Putamen (tissue), 1 donor: Measurements from ENCODE around the gene SPTBN1.
"Not testable (repeated sequence)": the region's sequence is repeated elsewhere in the genome, so short reads cannot be mapped to it uniquely, and the experiment has no call there.

ENCODE experiments used
- DNase-seq: peaks from one replicate; pipeline ENCODE4 v3.0.0-alpha.2; 2016; ENCODE audit warnings: low spot score

The SPTBN1 gene

DNA sequence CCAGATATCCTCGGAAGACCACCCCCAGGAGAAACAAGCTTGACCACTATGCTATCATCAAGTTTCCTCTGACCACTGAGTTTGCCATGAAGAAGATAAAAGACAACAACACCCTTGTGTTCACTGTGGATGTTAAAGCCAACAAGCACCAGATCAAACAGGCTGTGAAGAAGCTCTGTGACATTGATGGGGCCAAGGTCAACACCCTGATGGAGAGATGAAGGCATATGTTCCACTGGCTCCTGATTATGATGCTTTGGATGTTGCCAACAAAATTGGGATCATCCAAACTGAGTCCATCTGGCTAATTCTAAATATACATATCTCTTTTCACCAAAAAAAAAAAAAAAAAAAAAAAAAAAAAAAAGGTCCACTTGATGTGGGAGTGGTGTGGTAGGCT is 73.4 kb downstream of the SPTBN1 start:
- not testable (repeated sequence) for DNase-seq

DNA sequence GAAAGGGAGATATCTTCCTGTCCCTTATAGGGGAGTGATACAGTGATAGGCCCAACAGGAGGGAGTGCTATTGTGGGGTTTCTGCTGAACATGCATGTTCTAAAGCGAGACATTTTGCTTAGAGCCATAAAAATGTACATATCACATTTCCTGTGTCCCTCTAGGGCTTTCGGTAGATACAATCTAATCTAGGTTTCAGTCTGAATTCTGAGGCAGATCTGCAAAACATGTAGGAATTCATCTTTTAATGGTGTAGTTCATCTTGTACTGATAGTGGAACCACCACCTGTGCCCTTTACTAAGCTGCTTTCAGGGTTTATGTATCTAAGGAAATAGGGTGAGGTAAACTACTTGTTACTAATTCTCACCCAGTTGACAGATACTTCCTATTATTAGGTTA is 73.8 kb downstream of the SPTBN1 start:
- DNase-seq = no peak

GRCh38 chr2:54531558-54531957 is 75.4 kb downstream of the SPTBN1 start:
- DNase-seq = no peak

- DNase-seq = no peak
These were observed 78.1 kb downstream of the SPTBN1 start for GRCh38 chr2:54534221-54534620.

GRCh38 chr2:54534625-54535024 is 78.5 kb downstream of the SPTBN1 start:
- DNase-seq = no peak

DNA sequence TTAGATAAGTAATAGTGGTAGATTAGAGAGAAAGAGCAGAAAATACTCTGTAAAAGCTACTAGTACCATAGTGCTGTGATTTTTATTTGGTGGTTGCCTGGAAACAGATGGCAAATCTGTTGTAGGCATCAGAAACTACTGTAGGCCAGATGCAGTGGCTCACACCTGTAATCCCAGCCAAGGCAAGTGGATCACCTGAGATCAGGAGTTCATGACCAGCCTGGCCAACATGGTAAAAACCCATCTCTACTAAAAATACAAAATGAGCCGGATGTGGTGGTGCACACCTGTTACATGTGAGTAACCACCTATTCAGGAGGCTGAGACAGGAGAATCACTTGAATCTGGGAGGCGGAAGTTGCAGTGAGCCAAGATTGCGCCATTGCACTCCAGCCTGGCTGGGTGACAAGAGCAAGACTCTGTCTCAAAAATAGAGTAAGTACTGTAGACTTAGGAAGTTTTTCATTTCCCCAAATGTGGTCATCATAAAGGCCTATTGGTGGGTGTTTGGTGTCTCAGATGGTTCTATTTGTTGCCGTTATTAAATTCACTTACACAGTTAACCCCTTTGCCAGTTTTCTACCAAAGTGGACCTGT is 79.6 kb downstream of the SPTBN1 start:
- DNase-seq = no peak

- no peak for DNase-seq
These were observed 80.6 kb downstream of the SPTBN1 start for GRCh38 chr2:54536720-54537119.

- DNase-seq = no peak
These were observed 82.4 kb downstream of the SPTBN1 start for GRCh38 chr2:54538537-54538936.

- DNase-seq = no peak
These were observed 83.6 kb downstream of the SPTBN1 start for GRCh38 chr2:54539683-54540082.

GRCh38 chr2:54540194-54540593 is 84.1 kb downstream of the SPTBN1 start:
- DNase-seq = no peak

DNA sequence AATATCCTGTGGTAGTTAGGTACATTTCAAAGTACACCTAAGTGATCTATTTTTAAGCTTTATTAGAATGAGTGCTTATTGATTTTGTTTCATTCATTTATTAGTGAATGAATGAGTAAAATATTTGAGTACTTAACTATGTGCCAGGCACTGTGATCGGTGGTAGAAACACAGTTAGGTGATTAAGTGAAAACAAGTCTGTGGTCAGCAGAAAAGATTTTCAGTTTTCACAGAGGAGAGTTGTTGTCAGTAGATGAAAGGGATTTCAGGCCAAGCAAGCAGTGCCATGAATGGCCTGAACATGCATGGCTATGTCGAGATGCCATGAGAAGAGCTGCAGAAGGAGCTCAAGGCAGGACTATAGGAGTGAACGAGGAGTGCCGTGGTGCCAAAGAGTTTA is 85.9 kb downstream of the SPTBN1 start:
- no peak for DNase-seq

GRCh38 chr2:54543733-54544396 is 87.7 kb downstream of the SPTBN1 start:
- DNase-seq = no peak

DNA sequence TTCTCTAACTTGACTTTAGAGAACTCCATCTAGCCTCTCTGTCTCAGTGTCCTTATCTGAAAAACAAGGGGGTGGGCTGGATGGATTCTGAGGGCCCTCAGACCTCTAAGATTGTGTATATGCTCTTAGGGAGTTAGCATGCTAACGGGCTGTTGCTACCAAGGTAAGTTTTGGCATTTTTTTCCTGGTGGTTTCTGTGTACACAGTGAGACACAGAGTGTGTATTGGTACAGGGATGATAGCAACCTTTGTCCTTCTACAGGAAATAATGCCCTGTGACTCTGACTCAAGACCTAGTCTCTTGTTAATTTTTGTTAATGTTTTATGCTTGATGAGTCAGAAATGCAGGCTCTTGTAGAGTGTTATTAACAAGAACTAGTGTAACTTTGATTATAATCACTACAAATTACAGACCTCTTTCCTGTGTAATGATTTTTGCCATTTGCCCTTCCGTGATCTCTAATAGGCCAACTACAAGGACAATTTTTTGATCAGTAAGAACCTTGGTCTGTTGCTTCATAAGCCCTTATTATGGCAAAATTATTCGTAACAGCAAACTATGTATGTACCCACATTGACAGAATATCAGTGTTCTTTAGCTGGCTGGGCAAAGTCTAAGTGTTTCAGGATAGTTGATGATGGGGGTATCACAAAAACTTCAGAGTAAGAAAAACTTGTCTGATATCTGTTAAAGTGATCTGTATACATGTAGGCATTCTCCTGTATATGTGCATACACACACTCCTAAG is 89.7 kb downstream of the SPTBN1 start:
- no peak for DNase-seq

- DNase-seq = no peak
These were observed 90.4 kb downstream of the SPTBN1 start for GRCh38 chr2:54546518-54546917.

DNA sequence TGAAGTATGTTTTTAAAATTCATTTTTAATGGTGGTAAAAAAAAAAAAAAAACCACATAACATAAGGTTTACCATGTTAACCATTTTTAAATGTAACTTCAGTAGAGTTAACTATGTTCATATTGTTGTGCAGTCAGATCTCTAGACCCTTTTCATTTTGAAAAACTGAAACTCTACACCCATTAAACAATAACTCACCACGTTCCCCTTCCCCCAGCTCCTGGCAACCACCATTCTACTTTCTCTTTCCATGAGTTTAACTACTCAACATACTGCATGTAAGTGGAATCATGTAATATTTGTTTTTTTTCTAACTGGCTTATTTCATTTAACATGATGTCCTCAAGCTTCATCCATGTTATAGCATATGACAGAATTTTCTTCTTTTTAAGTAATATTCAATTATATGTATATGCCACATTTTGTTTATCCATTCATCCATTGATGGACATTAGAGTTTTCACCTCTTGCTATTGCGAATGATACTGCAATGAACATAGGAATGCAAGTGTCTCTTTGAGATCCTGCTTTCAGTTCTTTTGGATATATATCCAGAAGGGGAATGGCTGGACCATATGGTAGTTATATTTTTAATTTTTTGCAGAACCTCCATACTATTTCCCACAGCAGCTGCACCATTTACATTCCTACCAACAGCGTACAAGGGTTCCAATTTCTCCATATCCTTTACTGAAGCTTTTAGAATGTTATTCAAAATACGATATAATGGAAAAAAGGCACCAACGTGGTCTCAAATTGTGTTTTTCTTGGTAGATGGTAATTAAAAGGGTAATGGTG is 91.0 kb downstream of the SPTBN1 start:
- no peak for DNase-seq

DNA sequence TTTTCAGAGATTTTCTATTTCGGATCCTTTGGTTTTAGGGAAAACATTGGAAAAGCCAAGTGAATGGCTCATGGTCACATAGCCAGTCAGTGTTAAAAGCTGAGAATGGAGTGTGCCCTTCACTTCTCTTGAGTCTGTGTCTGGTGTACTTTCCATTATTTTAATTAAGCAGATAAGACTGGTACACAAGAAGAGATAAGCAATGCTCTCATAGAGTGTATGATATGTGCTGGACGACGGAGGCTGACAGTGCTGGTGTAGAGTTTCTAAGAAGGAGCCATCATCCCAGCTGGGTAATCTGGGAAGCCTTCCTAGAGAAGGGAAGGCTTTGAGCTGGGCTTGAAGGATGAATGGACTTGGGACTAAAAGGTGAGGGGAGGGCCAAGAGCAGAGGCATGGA is 93.3 kb downstream of the SPTBN1 start:
- no peak for DNase-seq

GRCh38 chr2:54549917-54550518 is 93.9 kb downstream of the SPTBN1 start:
- DNase-seq = no peak

DNA sequence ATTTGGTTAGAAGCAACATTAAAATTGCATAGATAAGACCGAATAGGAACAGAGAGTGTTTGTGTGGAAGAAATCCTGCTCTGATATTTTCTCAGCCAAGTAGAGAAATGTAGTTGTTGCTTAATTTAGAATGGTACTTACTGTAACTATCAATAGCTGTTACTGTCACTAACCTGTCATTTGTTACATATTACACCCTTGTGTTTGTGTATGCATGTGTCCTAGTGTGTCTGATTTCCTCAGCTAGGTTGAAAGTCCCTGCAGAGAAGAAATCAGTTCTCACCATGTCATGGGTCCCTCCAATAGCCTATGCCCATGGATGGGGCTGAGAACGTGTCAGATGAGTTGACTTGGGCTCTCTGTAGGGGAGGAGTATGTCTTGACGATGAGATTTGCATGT is 94.4 kb downstream of the SPTBN1 start:
- DNase-seq = no peak

DNA sequence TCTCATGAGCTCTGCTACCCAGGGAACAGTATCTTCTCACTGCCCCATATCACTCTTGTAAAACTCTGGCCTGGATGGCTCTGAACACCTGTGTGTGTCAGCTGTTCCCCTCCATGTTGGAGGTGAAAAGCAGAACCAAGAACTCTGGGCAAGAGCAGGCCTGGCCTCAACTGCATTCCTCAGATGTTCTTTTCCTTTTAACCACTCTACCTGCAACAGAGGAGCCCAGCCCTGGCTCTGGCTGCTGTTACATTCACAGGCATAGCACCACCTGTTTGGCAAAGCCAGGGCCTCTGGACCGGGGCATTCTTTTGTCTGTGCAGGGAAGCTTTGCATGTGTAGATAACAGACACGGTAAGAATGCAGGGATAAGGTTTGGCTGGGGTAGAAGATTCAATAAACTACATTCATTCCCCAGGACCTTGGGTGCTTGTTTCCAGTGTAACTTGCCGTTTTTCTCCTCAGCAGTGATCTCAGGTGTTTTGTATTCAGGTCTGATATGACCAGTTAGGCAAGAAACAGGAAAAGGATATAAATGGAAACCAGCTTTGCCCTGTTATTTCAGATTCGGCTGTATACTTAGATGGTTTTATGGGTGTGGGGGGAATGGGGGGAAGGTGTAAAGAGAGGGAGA is 95.1 kb downstream of the SPTBN1 start:
- no peak for DNase-seq

GRCh38 chr2:54553075-54553474 is 96.9 kb downstream of the SPTBN1 start:
- no peak for DNase-seq

DNA sequence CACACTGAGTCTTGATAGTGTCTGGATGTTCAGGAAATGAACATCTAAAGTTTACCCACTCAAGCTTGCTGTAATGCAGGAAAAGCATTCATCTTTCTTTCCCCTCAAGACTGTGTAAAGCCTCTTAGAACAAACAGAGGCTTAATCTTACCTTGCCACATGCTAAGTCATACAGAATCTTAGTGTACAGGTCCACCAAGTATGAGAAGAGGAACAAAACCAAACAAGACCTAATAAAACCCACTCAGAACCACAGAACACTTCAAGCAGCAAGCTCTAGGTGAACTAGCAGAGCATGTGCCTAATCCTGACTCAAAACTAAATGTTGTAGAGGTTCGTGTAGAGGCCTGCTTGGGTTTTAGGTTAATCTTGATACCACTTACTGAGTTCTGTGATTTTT is 97.6 kb downstream of the SPTBN1 start:
- DNase-seq = no peak
